HTR-8/SVneo (cell line): ENCODE data around the gene RNF138.
"Not testable (repeated sequence)": the region's sequence is repeated elsewhere in the genome, so short reads cannot be mapped to it uniquely, and the experiment has no call there.

ENCODE experiments used
- DNase-seq: peaks from one replicate; pipeline ENCODE4 v3.0.0; 2011; ENCODE audit warnings: low spot score, mixed read lengths; ENCODE audit not compliant: insufficient read length
- FAIRE-seq: peaks from 2 replicates; lab custom pipeline; 2011; peaks lifted over from hg19 to GRCh38; lab: Jason Lieb, UNC

The RNF138 gene

DNA sequence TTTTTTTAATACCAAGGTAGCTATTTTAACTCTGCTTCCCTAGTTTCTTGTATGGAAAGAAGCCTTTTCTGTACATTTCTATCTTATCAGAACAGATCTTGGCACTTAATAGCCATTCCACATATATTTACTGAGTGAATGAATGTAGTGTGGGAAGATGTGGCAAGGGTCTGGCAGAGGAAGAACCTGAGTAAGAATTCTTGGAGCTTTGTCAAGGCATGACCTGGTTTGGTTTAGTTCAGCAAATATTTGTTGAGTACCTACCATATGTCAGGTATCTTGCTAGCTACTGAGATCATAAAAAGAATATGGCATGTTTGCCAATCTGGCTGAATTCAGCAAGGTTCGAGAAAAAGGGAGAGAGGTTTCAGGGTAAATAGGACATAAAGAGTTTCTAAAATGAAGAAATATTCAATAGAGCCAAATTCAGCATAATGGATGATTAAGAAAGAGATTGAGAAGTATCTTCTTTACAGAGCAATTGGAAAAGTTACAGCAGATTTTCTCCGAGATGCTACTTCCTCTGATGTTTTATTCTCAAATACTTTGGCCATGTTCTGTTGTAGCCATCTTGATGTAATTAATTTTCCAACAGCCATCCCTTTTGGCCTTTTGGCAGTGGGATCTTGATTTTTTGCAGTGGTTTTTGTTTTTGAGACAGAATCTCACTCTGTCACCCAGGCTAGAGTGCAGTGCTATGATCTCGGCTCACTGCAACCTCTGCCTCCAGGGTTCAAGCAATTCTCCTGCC, 76.5 kb downstream of the RNF138 start:
- no peak for FAIRE-seq
- no peak for DNase-seq

DNA sequence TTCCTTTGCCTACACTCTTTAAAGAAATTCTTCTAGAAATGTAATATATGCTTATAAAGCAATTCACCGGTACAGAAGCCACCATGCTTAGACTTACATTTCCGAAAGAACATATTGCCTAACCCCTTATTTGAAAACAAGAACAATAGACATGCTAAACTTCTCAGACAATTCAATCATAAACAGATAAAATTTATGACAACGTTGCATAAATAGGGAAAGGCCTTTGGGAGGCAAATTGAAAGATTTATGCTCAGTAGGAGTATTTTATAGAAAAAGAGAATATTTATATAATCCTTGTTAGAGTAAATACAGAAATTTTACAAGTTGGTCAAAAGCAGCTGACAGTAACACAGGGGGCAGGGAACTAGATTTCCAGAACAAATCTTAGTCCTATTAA, 82.0 kb downstream of the RNF138 start:
- DNase-seq = no peak
- FAIRE-seq = no peak

DNA sequence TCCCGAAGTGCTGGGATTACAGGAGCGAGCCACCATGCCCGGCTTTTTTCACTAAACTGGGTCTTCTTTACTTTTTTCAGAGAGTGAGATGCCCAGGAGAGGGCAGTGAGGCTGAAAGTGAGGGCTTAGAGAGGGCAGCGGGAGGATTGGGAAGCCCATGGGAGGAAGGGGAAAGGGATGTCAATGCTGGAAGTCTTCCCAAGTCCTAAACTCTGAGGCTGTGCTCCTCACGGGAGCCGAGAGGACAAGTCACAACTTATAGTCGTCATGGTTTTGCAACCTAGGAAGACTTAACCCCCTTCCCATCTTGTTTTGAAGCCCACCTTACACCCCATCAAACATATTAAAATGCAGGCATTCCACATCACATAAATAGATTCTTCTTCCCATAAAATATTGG, 83.0 kb downstream of the RNF138 start:
- DNase-seq (no peak), FAIRE-seq (no peak)

DNA sequence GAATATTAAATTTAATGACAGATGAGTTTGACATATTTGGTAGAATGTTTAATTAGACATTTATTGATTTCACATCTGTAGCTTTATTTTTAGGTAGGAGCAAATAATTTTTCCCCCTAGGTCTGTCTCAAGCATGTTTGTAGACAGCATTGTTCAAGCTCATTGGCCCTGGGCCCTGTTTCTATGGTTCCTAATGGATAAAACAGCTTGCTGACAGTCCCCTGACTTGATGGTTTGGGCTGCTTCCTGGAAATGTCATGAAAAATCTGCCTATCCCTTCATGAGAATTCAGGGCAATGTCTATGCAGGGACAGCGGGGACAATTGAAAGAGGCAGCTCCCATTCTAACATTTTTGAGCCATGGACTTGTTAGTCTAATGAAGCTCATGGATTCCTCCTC, 83.6 kb downstream of the RNF138 start:
- no peak for DNase-seq
- FAIRE-seq = no peak

DNA sequence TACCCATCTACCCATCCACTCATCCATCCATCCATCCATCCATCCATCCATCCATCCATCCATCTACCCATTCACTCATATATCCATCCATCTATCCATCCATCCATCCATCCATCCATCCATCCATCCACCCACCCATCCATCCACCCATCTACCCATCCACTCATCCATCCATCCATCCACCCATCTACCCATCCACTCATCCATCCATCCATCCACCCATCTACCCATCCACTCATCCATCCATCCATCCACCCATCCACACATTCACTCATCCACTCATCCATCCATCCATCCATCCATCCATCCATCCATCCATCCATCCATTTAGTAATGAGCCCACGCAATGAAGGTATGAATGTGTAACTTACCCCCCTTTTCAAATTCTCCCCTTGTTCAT, 85.1 kb downstream of the RNF138 start:
- FAIRE-seq, DNase-seq: not testable (repeated sequence)

DNA sequence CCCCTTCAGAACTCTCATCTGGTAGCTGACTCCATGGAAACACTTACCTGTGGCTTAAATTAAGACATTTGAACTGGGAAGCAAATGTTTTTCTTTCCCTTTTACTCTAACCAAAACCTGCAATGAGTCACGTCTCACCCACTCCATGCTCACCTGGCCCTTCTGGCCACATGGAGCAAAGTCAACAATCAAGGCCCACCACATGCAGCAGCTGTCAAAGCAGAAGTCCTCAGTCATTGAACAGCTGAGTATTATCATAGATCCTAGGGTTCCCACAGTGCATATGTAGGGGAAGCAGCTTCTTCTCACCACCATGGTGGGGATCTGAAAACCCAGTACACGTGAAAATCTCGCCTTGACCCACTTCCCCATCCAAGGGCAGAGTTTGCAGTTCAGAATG, 85.9 kb downstream of the RNF138 start:
- no peak for FAIRE-seq

More for the DNA sequence above, 85.9 kb downstream of the RNF138 start:
- no peak for DNase-seq
